ENCODE results near the gene RPAP2.
"Not testable (repeated sequence)": the region's sequence is repeated elsewhere in the genome, so short reads cannot be mapped to it uniquely, and the experiment has no call there.

The RPAP2 gene

DNA sequence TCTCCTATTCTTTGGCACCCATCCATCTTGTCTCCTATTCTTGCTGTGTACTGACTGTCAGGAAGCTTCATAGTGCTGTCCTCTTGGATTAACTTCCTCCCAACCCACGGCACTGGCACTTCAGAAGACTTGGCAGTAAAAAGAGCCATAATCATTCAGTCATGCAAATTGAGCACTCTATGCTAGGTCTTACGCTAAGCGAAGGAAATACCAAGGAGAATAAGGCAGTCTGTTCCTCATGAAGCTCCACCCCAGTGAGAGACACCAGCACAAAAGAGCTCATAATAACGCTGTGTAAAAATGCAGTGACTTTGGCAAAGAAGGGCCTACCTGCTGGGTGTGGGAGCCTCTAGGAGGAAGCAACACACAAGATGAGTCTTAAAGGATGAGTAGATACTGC is 120.8 kb downstream of the RPAP2 start:
- TF ChIP-seq TOX (CRISPR knock-in tag; IDR thresholded peaks at IDR 0.05; ENCODE audit: borderline replicate concordance) = no peak
- TF ChIP-seq RARB (CRISPR knock-in tag; IDR thresholded peaks at IDR 0.05) = no peak
- TF ChIP-seq, protein P1, sequence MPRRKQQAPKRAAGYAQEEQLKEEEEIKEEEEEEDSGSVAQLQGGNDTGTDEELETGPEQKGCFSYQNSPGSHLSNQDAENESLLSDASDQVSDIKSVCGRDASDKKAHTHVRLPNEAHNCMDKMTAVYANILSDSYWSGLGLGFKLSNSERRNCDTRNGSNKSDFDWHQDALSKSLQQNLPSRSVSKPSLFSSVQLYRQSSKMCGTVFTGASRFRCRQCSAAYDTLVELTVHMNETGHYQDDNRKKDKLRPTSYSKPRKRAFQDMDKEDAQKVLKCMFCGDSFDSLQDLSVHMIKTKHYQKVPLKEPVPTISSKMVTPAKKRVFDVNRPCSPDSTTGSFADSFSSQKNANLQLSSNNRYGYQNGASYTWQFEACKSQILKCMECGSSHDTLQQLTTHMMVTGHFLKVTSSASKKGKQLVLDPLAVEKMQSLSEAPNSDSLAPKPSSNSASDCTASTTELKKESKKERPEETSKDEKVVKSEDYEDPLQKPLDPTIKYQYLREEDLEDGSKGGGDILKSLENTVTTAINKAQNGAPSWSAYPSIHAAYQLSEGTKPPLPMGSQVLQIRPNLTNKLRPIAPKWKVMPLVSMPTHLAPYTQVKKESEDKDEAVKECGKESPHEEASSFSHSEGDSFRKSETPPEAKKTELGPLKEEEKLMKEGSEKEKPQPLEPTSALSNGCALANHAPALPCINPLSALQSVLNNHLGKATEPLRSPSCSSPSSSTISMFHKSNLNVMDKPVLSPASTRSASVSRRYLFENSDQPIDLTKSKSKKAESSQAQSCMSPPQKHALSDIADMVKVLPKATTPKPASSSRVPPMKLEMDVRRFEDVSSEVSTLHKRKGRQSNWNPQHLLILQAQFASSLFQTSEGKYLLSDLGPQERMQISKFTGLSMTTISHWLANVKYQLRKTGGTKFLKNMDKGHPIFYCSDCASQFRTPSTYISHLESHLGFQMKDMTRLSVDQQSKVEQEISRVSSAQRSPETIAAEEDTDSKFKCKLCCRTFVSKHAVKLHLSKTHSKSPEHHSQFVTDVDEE (CRISPR knock-in tag; IDR thresholded peaks at IDR 0.05) = no peak
- no peak for TF ChIP-seq ISL1 (CRISPR knock-in tag; IDR thresholded peaks at IDR 0.05)
- no peak for TF ChIP-seq ZFP3 (CRISPR knock-in tag; IDR thresholded peaks at IDR 0.05)
- TF ChIP-seq ZNF565 (CRISPR knock-in tag; conservative IDR thresholded peaks at IDR 0.05; ENCODE audit: low read depth) = no peak
- no peak for TF ChIP-seq ZNF70 (CRISPR knock-in tag; IDR thresholded peaks at IDR 0.05)
- TF ChIP-seq ARNTL (CRISPR knock-in tag; IDR thresholded peaks at IDR 0.05; ENCODE audit: borderline replicate concordance, low read depth) = no peak
- TF ChIP-seq GLIS3 (CRISPR knock-in tag; IDR thresholded peaks at IDR 0.05) = no peak
- TF ChIP-seq ZC3H10 (CRISPR knock-in tag; IDR thresholded peaks at IDR 0.05) = no peak
- TF ChIP-seq BACH2 (CRISPR knock-in tag; IDR thresholded peaks at IDR 0.05; ENCODE audit: borderline replicate concordance) = no peak
- ATAC-seq = no peak

DNA sequence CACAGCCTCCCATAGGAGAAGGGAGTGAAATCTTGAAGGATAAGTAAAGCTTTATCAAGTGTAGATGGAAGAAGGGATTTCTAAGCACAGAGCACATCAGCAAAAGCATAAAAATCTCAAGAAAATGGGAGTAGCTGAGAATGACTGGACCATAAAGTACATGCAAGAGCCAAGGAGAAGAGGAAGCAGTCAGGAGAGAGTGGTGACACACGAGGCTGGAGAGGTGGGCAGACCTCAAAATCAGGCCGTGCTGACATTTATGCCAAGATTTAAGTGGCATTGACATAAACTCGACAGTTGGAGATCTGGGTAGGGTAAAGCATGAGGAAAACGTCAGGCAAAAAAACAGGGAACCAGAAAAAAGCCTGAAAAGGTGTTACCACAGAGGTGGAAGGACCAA is 125.5 kb downstream of the RPAP2 start:
- no peak for ATAC-seq
- TF ChIP-seq ARNTL (CRISPR knock-in tag; IDR thresholded peaks at IDR 0.05; ENCODE audit: borderline replicate concordance, low read depth) = no peak
- no peak for TF ChIP-seq ISL1 (CRISPR knock-in tag; IDR thresholded peaks at IDR 0.05)
- TF ChIP-seq, protein P2, sequence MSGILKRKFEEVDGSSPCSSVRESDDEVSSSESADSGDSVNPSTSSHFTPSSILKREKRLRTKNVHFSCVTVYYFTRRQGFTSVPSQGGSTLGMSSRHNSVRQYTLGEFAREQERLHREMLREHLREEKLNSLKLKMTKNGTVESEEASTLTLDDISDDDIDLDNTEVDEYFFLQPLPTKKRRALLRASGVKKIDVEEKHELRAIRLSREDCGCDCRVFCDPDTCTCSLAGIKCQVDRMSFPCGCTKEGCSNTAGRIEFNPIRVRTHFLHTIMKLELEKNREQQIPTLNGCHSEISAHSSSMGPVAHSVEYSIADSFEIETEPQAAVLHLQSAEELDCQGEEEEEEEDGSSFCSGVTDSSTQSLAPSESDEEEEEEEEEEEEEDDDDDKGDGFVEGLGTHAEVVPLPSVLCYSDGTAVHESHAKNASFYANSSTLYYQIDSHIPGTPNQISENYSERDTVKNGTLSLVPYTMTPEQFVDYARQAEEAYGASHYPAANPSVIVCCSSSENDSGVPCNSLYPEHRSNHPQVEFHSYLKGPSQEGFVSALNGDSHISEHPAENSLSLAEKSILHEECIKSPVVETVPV (CRISPR knock-in tag; IDR thresholded peaks at IDR 0.05) = no peak
- TF ChIP-seq ZFP3 (CRISPR knock-in tag; IDR thresholded peaks at IDR 0.05) = no peak
- TF ChIP-seq, protein P3, sequence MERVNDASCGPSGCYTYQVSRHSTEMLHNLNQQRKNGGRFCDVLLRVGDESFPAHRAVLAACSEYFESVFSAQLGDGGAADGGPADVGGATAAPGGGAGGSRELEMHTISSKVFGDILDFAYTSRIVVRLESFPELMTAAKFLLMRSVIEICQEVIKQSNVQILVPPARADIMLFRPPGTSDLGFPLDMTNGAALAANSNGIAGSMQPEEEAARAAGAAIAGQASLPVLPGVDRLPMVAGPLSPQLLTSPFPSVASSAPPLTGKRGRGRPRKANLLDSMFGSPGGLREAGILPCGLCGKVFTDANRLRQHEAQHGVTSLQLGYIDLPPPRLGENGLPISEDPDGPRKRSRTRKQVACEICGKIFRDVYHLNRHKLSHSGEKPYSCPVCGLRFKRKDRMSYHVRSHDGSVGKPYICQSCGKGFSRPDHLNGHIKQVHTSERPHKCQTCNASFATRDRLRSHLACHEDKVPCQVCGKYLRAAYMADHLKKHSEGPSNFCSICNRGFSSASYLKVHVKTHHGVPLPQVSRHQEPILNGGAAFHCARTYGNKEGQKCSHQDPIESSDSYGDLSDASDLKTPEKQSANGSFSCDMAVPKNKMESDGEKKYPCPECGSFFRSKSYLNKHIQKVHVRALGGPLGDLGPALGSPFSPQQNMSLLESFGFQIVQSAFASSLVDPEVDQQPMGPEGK (CRISPR knock-in tag; IDR thresholded peaks at IDR 0.05; ENCODE audit: borderline replicate concordance) = no peak
- TF ChIP-seq, protein P4, sequence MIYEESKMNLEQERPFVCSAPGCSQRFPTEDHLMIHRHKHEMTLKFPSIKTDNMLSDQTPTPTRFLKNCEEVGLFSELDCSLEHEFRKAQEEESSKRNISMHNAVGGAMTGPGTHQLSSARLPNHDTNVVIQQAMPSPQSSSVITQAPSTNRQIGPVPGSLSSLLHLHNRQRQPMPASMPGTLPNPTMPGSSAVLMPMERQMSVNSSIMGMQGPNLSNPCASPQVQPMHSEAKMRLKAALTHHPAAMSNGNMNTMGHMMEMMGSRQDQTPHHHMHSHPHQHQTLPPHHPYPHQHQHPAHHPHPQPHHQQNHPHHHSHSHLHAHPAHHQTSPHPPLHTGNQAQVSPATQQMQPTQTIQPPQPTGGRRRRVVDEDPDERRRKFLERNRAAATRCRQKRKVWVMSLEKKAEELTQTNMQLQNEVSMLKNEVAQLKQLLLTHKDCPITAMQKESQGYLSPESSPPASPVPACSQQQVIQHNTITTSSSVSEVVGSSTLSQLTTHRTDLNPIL (CRISPR knock-in tag; IDR thresholded peaks at IDR 0.05; ENCODE audit: low read depth) = no peak
- no peak for TF ChIP-seq TOX (CRISPR knock-in tag; IDR thresholded peaks at IDR 0.05; ENCODE audit: borderline replicate concordance)
- no peak for TF ChIP-seq PPARA (CRISPR knock-in tag; IDR thresholded peaks at IDR 0.05; ENCODE audit: borderline replicate concordance)
- TF ChIP-seq CSDC2 (CRISPR knock-in tag; IDR thresholded peaks at IDR 0.05) = no peak
- TF ChIP-seq OSR1 (CRISPR knock-in tag; IDR thresholded peaks at IDR 0.05) = no peak
- TF ChIP-seq BACH2 (CRISPR knock-in tag; IDR thresholded peaks at IDR 0.05; ENCODE audit: borderline replicate concordance) = no peak
- no peak for TF ChIP-seq ESRRG (CRISPR knock-in tag; IDR thresholded peaks at IDR 0.05)
- no peak for TF ChIP-seq RARB (CRISPR knock-in tag; IDR thresholded peaks at IDR 0.05)
- no peak for TF ChIP-seq TCF4 (CRISPR knock-in tag; IDR thresholded peaks at IDR 0.05; ENCODE audit: borderline replicate concordance)

DNA sequence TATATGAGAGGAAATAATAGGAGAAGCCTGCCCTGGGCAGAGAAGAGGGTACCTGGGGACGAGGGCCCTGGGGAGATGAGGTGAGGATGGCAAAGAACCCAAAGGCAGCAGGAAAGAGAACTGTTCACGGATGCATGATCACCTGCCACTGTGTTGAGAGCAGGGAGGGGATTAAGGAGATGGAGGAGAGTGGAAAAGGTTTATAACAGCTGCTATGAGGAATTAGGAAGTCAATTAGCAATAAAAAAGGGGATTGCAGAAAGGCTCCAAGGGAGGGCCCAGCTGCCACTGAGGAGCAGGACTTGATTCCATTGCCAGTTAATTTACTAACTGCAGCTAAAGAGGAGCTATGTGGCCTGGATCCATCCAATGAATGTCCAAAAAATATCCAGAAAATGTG is 126.8 kb downstream of the RPAP2 start:
- TF ChIP-seq ESRRG (CRISPR knock-in tag; IDR thresholded peaks at IDR 0.05) = no peak
- no peak for TF ChIP-seq CSDC2 (CRISPR knock-in tag; IDR thresholded peaks at IDR 0.05)
- no peak for TF ChIP-seq ISL1 (CRISPR knock-in tag; IDR thresholded peaks at IDR 0.05)
- no peak for TF ChIP-seq TCF4 (CRISPR knock-in tag; IDR thresholded peaks at IDR 0.05; ENCODE audit: borderline replicate concordance)
- no peak for ATAC-seq

DNA sequence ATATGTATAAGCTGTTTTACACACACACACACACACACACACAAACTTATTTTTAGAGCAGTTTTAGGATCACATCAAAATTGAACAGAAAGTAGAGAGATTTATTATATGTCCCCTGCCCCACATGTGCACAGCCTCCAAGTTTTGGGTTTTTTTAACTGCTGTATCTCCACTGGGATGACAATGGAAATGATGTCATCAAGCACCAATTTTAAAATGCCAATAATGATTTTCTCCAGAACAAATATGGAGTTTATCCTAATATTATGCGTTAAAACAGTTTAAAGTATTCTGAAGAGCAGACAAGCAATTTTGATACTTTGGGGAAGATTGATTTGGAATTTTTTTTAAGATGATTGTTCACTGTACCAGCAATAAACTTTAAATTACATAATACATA is 131.2 kb downstream of the RPAP2 start:
- ATAC-seq = no peak
- TF ChIP-seq, protein P2 (CRISPR knock-in tag; IDR thresholded peaks at IDR 0.05) = no peak
- TF ChIP-seq ESRRG (CRISPR knock-in tag; IDR thresholded peaks at IDR 0.05) = no peak

DNA sequence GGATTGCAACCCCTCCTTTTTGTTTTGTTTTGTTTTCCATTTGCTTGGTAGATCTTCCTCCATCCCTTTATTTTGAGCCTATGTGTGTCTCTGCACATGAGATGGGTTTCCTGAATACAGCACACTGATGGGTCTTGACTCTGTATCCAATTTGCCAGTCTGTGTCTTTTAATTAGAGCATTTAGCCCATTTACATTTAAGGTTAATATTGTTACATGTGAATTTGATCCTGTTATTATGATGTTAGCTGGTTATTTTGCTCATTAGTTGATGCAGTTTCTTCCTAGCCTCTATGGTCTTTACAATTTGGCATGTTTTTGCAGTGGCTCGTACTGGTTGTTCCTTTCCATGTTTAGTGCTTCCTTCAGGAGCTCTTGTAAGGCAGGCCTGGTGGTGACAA is 135.7 kb downstream of the RPAP2 start:
- not testable (repeated sequence) for ATAC-seq

Measured in SK-N-SH treated with all-trans-retinoic acid at 6 μM for 48 hours (cell line).